Pancreas (tissue), 10 donors: ENCODE data around the gene DDHD1. TPM values are rescaled to one million over a fixed set of nuclear protein-coding genes. Genes with fewer than 3 reads are reported as not detected.
"Not testable (repeated sequence)": the region's sequence is repeated elsewhere in the genome, so short reads cannot be mapped to it uniquely, and the experiment has no call there.

Experiments
- ATAC-seq, 4 donors: fragments of 200-7000 bp; cut with Tn5 transposase; one replicate each; pipeline versions ENCODE4 v1.8.0 to v1.9.1; 2020; ENCODE audit warnings: mild to moderate bottlenecking in 4 of 4, moderate library complexity in 4 of 4
- DNase-seq, 6 donors: peaks; one replicate each; pipeline ENCODE4 v3.0.0-alpha.2; 2020
- FAIRE-seq: peaks from 2 replicates; lab custom pipeline; 2012; peaks lifted over from hg19 to GRCh38; lab: Jason Lieb, UNC
- H3K27ac ChIP-seq, 4 donors: fragments of 200-600 bp; sonication (generic); 1 replicate in 3 of 4; 2 replicates in 1 of 4; pipeline versions ENCODE4 v1.5.0 to v1.8.0; 2020
- H3K27me3 ChIP-seq, 4 donors: fragments of 200-600 bp; one replicate each; pipeline ENCODE4 v1.8.0; 2021
- H3K36me3 ChIP-seq, 3 donors: fragments of 200-600 bp; sonication (generic) in 1 of 3; one replicate each; pipeline versions ENCODE4 v1.5.0 to v1.8.0; 2020 to 2021
- H3K4me1 ChIP-seq, 3 donors: fragments of 200-600 bp; one replicate each; pipeline ENCODE4 v1.8.0; 2021
- H3K4me3 ChIP-seq, 4 donors: fragments of 200-600 bp; sonication (generic) in 2 of 4; one replicate each; pipeline versions ENCODE4 v1.5.0 to v1.8.0; 2020 to 2021
- H3K9me3 ChIP-seq, 4 donors: fragments of 200-600 bp; one replicate each; pipeline ENCODE4 v1.8.0; 2021
- WGBS, 2 donors: extraction: QIAGEN DNeasy Blood & Tissue Kit; methylation state at CpG; one replicate each; pipeline ENCODE4 v1.1.7; 2013; 5-methylcytosine and 5-hydroxymethylcytosine counted together
- intact Hi-C, 3 donors: fragments of 100-400 bp; cut with DNase I; formaldehyde crosslinking; loops; one replicate each; pipeline versions ENCODE4 v1.11.1 to v1.14.2; 2022
- polyA plus RNA-seq, 2 donors: library from polyadenylated mRNA; stranded (reverse); fragments of 200-250 nt; gene quantifications; one replicate each; pipeline ENCODE4 v1.2.3, GENCODE V29; 2013
- total RNA-seq, 6 donors: library from RNA; stranded (reverse); fragmentation: NEBNext Ultra II Directional in 4 of 6; extraction: Animal tissue kit (Norgen Biotek cat#: 25700) in 4 of 6; gene quantifications; one replicate each; pipeline versions ENCODE4 v1.2.1 to v1.2.4, GENCODE V29; 2021 to 2023
- TF ChIP-seq, protein P1 (sequence below), 4 donors: fragments of 200-600 bp; sonication (generic) in 3 of 4; IDR thresholded peaks; one replicate each; pipeline versions ENCODE4 v1.5.0 to v1.8.0; 2021; ENCODE audit warnings: antibody characterized with exemption in 4 of 4
- donor health status: healthy with polysubstance abuse.
- donor health status: DM: no; HTN: no; CAD: no; lungs with moderate emphysema.
- donor health status: DM: no; HTN: no; CAD: no.
- donor health status: control.
- donor health status: control.
- donor health status: Bipolar disorder and iron deficiency.
- donor health status: DM: yes; HTN: yes; CAD: no.
- donor health status: DM: no; HTN: no; CAD: no.
- donor health status: DM: no; HTN: no; CAD: no.
- donor health status: DM: yes; HTN: yes; CAD: no.

DDHD1 gene
- total and polyA plus RNA-seq, 8 donors, result 3.5 to 6.9 (median 4.7) TPM

GRCh38 chr14:53093206-53093605 is 59.9 kb downstream of the DDHD1 start:
- Histone ChIP-seq H3K4me3 (no peak overlapping the region), H3K36me3 (no peaks in the 10 kb centered on the region), H3K4me1 (peaks cover 0 to 7% (median 7%) of the 10 kb centered on the region in 3 donors), H3K27me3 (no peaks in the 10 kb centered on the region), H3K27ac (no peak overlapping the region), H3K9me3 (no peaks in the 10 kb centered on the region)
- ATAC-seq (peak in 1 of 4 donors; percentile 39), FAIRE-seq (peak; percentile 17), DNase-seq (no peak)
- 24 to 25% methylated on average over 1 of the region's 1 CpG for WGBS, 2 donors
- TF ChIP-seq, protein P1, sequence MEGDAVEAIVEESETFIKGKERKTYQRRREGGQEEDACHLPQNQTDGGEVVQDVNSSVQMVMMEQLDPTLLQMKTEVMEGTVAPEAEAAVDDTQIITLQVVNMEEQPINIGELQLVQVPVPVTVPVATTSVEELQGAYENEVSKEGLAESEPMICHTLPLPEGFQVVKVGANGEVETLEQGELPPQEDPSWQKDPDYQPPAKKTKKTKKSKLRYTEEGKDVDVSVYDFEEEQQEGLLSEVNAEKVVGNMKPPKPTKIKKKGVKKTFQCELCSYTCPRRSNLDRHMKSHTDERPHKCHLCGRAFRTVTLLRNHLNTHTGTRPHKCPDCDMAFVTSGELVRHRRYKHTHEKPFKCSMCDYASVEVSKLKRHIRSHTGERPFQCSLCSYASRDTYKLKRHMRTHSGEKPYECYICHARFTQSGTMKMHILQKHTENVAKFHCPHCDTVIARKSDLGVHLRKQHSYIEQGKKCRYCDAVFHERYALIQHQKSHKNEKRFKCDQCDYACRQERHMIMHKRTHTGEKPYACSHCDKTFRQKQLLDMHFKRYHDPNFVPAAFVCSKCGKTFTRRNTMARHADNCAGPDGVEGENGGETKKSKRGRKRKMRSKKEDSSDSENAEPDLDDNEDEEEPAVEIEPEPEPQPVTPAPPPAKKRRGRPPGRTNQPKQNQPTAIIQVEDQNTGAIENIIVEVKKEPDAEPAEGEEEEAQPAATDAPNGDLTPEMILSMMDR (IDR thresholded peaks at IDR 0.05), result no peak
- intact Hi-C loops, result no loop called here

- no peak for FAIRE-seq
- H3K36me3 ChIP-seq, result no peaks in the 10 kb centered on the region
- H3K27me3 ChIP-seq, result no peaks in the 10 kb centered on the region
- peaks cover 0 to 7% (median 7%) of the 10 kb centered on the region in 3 donors for H3K4me1 ChIP-seq
- ATAC-seq, result no peak
- WGBS, 2 donors, result 96% methylated on average over 2 of the region's 2 CpGs
- no peak overlapping the region for H3K27ac ChIP-seq
- TF ChIP-seq, protein P1 (IDR thresholded peaks at IDR 0.05), result no peak
- no peak overlapping the region for H3K4me3 ChIP-seq
- no peaks in the 10 kb centered on the region for H3K9me3 ChIP-seq
- intact Hi-C loops, result no loop called here
- DNase-seq, result no peak
Observed at GRCh38 chr14:53090853-53091252, 62.3 kb downstream of the DDHD1 start.

DNA sequence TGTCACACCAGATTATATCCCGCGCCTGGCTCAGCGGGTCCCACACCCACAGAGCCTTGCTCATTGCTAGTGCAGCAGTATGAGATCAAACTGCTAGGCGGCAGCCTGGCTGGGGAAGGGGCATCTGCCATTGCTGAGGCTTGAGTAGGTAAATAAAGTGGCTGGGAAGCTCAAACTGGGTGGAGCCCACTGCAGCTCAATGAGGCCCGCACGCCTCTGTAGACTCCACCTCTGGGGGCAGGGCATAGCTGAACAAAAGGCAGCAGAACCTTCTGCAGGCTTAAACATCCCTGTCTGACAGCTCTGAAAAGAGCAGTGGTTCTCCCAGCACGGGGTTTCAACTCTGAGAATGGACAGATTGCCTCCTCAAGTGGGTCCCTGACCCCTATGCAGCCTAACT is 68.2 kb downstream of the DDHD1 start:
- H3K4me1 ChIP-seq, intact Hi-C loops, H3K9me3 ChIP-seq, H3K27me3 ChIP-seq, FAIRE-seq, H3K4me3 ChIP-seq, ATAC-seq, H3K36me3 ChIP-seq, H3K27ac ChIP-seq: not testable (repeated sequence)
- peak in 1 of 6 donors; percentile 33 for DNase-seq
- WGBS, 2 donors, result 96 to 98% methylated on average over 7 of the region's 7 CpGs

- WGBS, 2 donors, result 48 to 59% methylated on average over 1 of the region's 1 CpG
- ATAC-seq, result no peak
- Histone ChIP-seq H3K27ac (no peak overlapping the region), H3K4me3 (no peak overlapping the region), H3K4me1 (no peaks in the 10 kb centered on the region), H3K9me3 (no peaks in the 10 kb centered on the region), H3K36me3 (peaks cover 0 to 6% (median 0%) of the 10 kb centered on the region in 3 donors), H3K27me3 (no peaks in the 10 kb centered on the region)
- peak; percentile 5 for FAIRE-seq
- TF ChIP-seq, protein P1 (IDR thresholded peaks at IDR 0.05), result no peak
- DNase-seq, result no peak
- intact Hi-C loops, result loop anchor here in 1 of 3 donors (10.0 kb wide), 1 partner anchor 240 kb away; no protein-coding TSS in a partner anchor
Observed at GRCh38 chr14:53064475-53064874, 88.6 kb downstream of the DDHD1 start.

GRCh38 chr14:53062856-53063255 is 90.3 kb downstream of the DDHD1 start:
- H3K4me1 ChIP-seq, result no peaks in the 10 kb centered on the region
- H3K36me3 ChIP-seq, result peaks cover 0 to 6% (median 0%) of the 10 kb centered on the region in 3 donors
- DNase-seq (no peak), ATAC-seq (no peak), FAIRE-seq (no peak)
- 76 to 78% methylated on average over 8 of the region's 8 CpGs for WGBS, 2 donors
- intact Hi-C loops, result loop anchor here in 1 of 3 donors (10.0 kb wide), 1 partner anchor 238 kb away; no protein-coding TSS in a partner anchor
- H3K9me3 ChIP-seq, result no peaks in the 10 kb centered on the region
- no peak overlapping the region for H3K27ac ChIP-seq
- TF ChIP-seq, protein P1 (IDR thresholded peaks at IDR 0.05), result no peak
- H3K27me3 ChIP-seq, result no peaks in the 10 kb centered on the region
- H3K4me3 ChIP-seq, result no peak overlapping the region
